HG03442 (cell line): ENCODE data around the gene CER1.
"Not testable (repeated sequence)": the region's sequence is repeated elsewhere in the genome, so short reads cannot be mapped to it uniquely, and the experiment has no call there.

Experiments
- ATAC-seq: cut with Tn5 transposase; IDR thresholded peaks from one replicate; pipeline ENCODE4 v1.9.1; 2021; ENCODE audit warnings: mild to moderate bottlenecking, moderate library complexity; ENCODE audit not compliant: unreplicated experiment

Gene CER1

GRCh38 chr9:14719231-14719923 lies 3.2 kb downstream of the CER1 start:
- ATAC-seq, result no peak

- no peak for ATAC-seq
Measured at GRCh38 chr9:14715102-14715501, 7.4 kb downstream of the CER1 start.

- no peak for ATAC-seq
Measured at GRCh38 chr9:14713187-14713767, 9.3 kb downstream of the CER1 start.

- no peak for ATAC-seq
Measured at GRCh38 chr9:14710804-14711203, 11.7 kb downstream of the CER1 start.

GRCh38 chr9:14706530-14707140 lies 15.9 kb downstream of the CER1 start:
- peak; percentile 75 for ATAC-seq

GRCh38 chr9:14705079-14705478 lies 17.5 kb downstream of the CER1 start:
- ATAC-seq, result no peak

- no peak for ATAC-seq
Measured at GRCh38 chr9:14704281-14704680, 18.3 kb downstream of the CER1 start.

- no peak for ATAC-seq
Measured at GRCh38 chr9:14702200-14702720, 20.3 kb downstream of the CER1 start.

GRCh38 chr9:14693251-14693861 lies 29.2 kb downstream of the CER1 start, which contains the start of gene ZDHHC21:
ZDHHC21 (minus strand) TSS chr9:14693432; CDS start chr9:14674340, 19,092 bp downstream.
- peak; percentile 85 for ATAC-seq

GRCh38 chr9:14692470-14693250 lies 29.9 kb downstream of the CER1 start:
- peak; percentile 43 for ATAC-seq

GRCh38 chr9:14690948-14691730 lies 31.4 kb downstream of the CER1 start:
- no peak for ATAC-seq

- ATAC-seq, result no peak
Measured at GRCh38 chr9:14687042-14687719, 35.4 kb downstream of the CER1 start.

GRCh38 chr9:14686168-14686567 lies 36.4 kb downstream of the CER1 start:
- no peak for ATAC-seq

- not testable (repeated sequence) for ATAC-seq
Measured at GRCh38 chr9:14682616-14683015, 39.9 kb downstream of the CER1 start.

GRCh38 chr9:14678776-14679175 lies 43.8 kb downstream of the CER1 start:
- no peak for ATAC-seq

GRCh38 chr9:14677872-14678271 lies 44.7 kb downstream of the CER1 start:
- ATAC-seq, result no peak

GRCh38 chr9:14677396-14677795 lies 45.1 kb downstream of the CER1 start:
- ATAC-seq, result no peak

- no peak for ATAC-seq
Measured at GRCh38 chr9:14674630-14675029, 47.9 kb downstream of the CER1 start.

GRCh38 chr9:14671377-14671776 lies 51.2 kb downstream of the CER1 start:
- no peak for ATAC-seq
